ENCODE results near the gene IQSEC1. TPM values are rescaled to one million over a fixed set of nuclear protein-coding genes. Genes with fewer than 3 reads are reported as not detected.

Gene IQSEC1
- total and polyA plus RNA-seq, 10 of the 15 experiments (the other 5 are each of a cell fraction or from before 2014, with no cell fraction given), result 0.92 to 55.2 (median 8.5) TPM

- intact Hi-C loops (cut with micrococcal nuclease; ENCODE audit: unreplicated experiment) (no loop called here), in situ Hi-C loops (cut with MboI) (no loop called here)
- Histone ChIP-seq H3K9me3 (replicated peaks; ENCODE audit: control insufficient read depth, insufficient read depth, low read length) (no peaks in the 10 kb centered on the region), H3K4me2 (ENCODE audit: control insufficient read depth, insufficient read depth) (no peak overlapping the region), H3K79me2 (ENCODE audit: control insufficient read depth, insufficient read depth, low read length) (peaks cover 29% of the 10 kb centered on the region), H4K20me1 (ENCODE audit: control insufficient read depth, insufficient read depth) (no peaks in the 10 kb centered on the region), H3K4me1 (ENCODE audit: control insufficient read depth, insufficient read depth, low read length) (peaks cover 20% of the 10 kb centered on the region), H3K36me3 (ENCODE audit: control insufficient read depth in 2 of 2, insufficient read depth in 2 of 2, low read length in 1 of 2) (peaks cover 0 to 2% of the 10 kb centered on the region in 2 experiments; a peak in 1 of 4 replicates), H3K9ac (ENCODE audit: control insufficient read depth, insufficient read depth, low read length) (no peak overlapping the region), H3K4me3 (no peak overlapping the region), H3K27me3 (replicated peaks in 1 of 2; ENCODE audit: control insufficient read depth in 2 of 2, insufficient read depth in 2 of 2, low read length in 1 of 2) (no peaks in the 10 kb centered on the region), H2AFZ (ENCODE audit: control insufficient read depth, low read depth, low read length) (no peak overlapping the region), H3K27ac (ENCODE audit: control insufficient read depth, insufficient read depth) (no peak overlapping the region)
- ATAC-seq, result no peak
- ChIA-PET POLR2A (no interaction called here), CTCF (interaction anchor here (0.9 to 1.5 kb wide), 2 partner anchors 14 to 17 kb away, joined by 3 to 4 read pairs; no protein-coding TSS in a partner anchor), SMC1A (ENCODE audit: uncharacterized antibody, unreplicated experiment) (interaction anchor here (0.7 to 1.6 kb wide), 3 partner anchors 14 to 27 kb away, joined by 3 read pairs; no protein-coding TSS in a partner anchor), RAD21 (ENCODE audit: unreplicated experiment) (interaction anchor here (1.2 kb wide), 1 partner anchor 17 kb away, joined by 4 read pairs; no protein-coding TSS in a partner anchor)
- DNase-seq (ENCODE audit: low read depth, low spot score), result no peak
- WGBS (ENCODE audit: insufficient coverage, insufficient replicate concordance, low lambda C conversion rate, missing lambda C conversion rate), result 75% methylated on average over 12 of the region's 12 CpGs
- BruUV-seq (replicated peaks), result no TSS peak
- FAIRE-seq, result no peak
- no peak for TF ChIP-seq BMI1 (IDR thresholded peaks at IDR 0.05; ENCODE audit: borderline replicate concordance)
- TF ChIP-seq MEF2B (IDR thresholded peaks at IDR 0.05; ENCODE audit: partially characterized antibody, poor library complexity, severe bottlenecking), result no peak
- no peak for TF ChIP-seq YY1 (IDR thresholded peaks at IDR 0.05; ENCODE audit: low read depth, low read length)
- no peak for TF ChIP-seq PKNOX1 (IDR thresholded peaks at IDR 0.05)
- TF ChIP-seq PRDM15 (CRISPR knock-in tag; IDR thresholded peaks at IDR 0.05), result no peak
- TF ChIP-seq SREBF1 (IDR thresholded peaks at IDR 0.05; ENCODE audit: low read length), result no peak
- no peak for TF ChIP-seq PBX3 (IDR thresholded peaks at IDR 0.05; ENCODE audit: insufficient replicate concordance, low read depth, low read length)
- TF ChIP-seq ATF2 (IDR thresholded peaks at IDR 0.05; ENCODE audit: low read length), result no peak
- no peak for TF ChIP-seq NFIC (IDR thresholded peaks at IDR 0.05; ENCODE audit: low read depth, low read length)
- TF ChIP-seq SMARCA5 (IDR thresholded peaks at IDR 0.05), result no peak
- TF ChIP-seq USF2 (IDR thresholded peaks at IDR 0.05; ENCODE audit: borderline replicate concordance, low read depth, low read length), result no peak
- no peak for TF ChIP-seq STAT1 (conservative IDR thresholded peaks at IDR 0.05)
- no peak for TF ChIP-seq CHD1 (IDR thresholded peaks at IDR 0.05; ENCODE audit: low read depth, low read length)
- no peak for TF ChIP-seq GATAD2B (conservative IDR thresholded peaks at IDR 0.05; ENCODE audit: low read depth)
Measured at GRCh38 chr3:13064159-13064868, 8.9 kb downstream of the IQSEC1 start.

Data from GM12878 (cell line).